WERI-Rb-1 (cell line): Measurements from ENCODE around the gene B3GALT4.

Experiments used
- DNase-seq: peaks from one replicate; pipeline ENCODE4 v3.0.0-alpha.2; 2020
- H3K27ac ChIP-seq: fragments of 250-450 bp; sonication (Bioruptor Pico); 2 replicates; pipeline ENCODE4 v1.5.1; 2020; ENCODE audit warnings: mild to moderate bottlenecking, moderate library complexity
- H3K27me3 ChIP-seq: fragments of 250-450 bp; sonication (Bioruptor Pico); 2 replicates; pipeline ENCODE4 v1.5.1; 2021; ENCODE audit warnings: mild to moderate bottlenecking, low read depth, moderate library complexity; ENCODE audit not compliant: insufficient read depth, severe bottlenecking
- H3K36me3 ChIP-seq: fragments of 250-450 bp; sonication (Bioruptor Pico); 2 replicates; pipeline ENCODE4 v1.5.1; 2020; ENCODE audit warnings: mild to moderate bottlenecking, moderate library complexity
- H3K4me3 ChIP-seq: 2 replicates; pipeline ENCODE4 v1.5.1; 2011; ENCODE audit warnings: low read depth, mild to moderate bottlenecking, control low read depth, low read length
- H3K9me3 ChIP-seq: fragments of 250-450 bp; sonication (Bioruptor Pico); 2 replicates; pipeline ENCODE4 v1.5.1; 2021; ENCODE audit warnings: mild to moderate bottlenecking, moderate library complexity; ENCODE audit not compliant: severe bottlenecking
- TF ChIP-seq, protein P1 (sequence below): IDR thresholded peaks from 2 replicates; pipeline ENCODE4 v1.5.1; 2011; ENCODE audit warnings: low read depth, mild to moderate bottlenecking, control low read depth, inconsistent platforms, low read length

Gene B3GALT4

DNA sequence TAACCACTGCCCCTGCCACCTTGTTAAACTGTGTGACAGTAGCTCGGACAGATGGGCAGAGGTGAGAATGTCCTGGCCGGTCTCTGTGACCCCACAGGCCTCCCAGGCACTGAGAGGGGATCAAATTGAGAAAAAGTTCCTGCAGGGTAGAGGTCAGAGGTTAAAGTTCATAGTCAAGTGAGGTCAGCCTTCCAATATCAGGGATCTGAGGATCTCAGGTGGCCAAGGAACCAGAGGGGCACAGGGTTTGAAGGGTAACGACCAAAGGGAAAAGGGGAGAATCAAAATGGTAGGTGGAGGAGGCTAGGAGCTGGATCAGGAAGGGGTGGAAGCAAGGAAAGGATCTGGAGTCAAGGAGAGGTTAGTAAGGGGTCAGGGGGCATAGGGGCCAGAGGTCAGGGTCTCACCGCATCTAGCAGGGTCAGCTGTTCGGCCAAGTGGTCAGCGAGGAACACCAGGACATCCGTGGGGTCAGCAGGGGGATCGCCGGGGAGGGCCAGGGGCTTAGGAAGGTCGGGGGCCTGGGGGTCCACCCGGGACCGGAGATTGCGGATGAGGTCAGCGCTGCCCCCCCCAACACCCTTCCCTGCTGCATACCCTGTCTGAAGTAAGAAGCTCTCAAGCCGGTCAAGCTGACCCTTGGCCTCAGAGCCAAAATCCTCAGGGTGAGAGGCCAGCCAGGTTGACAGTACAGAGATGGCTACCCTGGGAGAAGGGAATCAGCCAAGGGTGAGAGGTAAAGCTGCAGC lies 18.9 kb downstream of the B3GALT4 start:
- no peak for DNase-seq
- Histone ChIP-seq H3K27ac (no peak overlapping the region), H3K27me3 (no peaks in the 10 kb centered on the region), H3K4me3 (no peak overlapping the region), H3K9me3 (no peaks in the 10 kb centered on the region), H3K36me3 (peaks cover 60% of the 10 kb centered on the region)
- TF ChIP-seq, protein P1, sequence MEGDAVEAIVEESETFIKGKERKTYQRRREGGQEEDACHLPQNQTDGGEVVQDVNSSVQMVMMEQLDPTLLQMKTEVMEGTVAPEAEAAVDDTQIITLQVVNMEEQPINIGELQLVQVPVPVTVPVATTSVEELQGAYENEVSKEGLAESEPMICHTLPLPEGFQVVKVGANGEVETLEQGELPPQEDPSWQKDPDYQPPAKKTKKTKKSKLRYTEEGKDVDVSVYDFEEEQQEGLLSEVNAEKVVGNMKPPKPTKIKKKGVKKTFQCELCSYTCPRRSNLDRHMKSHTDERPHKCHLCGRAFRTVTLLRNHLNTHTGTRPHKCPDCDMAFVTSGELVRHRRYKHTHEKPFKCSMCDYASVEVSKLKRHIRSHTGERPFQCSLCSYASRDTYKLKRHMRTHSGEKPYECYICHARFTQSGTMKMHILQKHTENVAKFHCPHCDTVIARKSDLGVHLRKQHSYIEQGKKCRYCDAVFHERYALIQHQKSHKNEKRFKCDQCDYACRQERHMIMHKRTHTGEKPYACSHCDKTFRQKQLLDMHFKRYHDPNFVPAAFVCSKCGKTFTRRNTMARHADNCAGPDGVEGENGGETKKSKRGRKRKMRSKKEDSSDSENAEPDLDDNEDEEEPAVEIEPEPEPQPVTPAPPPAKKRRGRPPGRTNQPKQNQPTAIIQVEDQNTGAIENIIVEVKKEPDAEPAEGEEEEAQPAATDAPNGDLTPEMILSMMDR = no peak

DNA sequence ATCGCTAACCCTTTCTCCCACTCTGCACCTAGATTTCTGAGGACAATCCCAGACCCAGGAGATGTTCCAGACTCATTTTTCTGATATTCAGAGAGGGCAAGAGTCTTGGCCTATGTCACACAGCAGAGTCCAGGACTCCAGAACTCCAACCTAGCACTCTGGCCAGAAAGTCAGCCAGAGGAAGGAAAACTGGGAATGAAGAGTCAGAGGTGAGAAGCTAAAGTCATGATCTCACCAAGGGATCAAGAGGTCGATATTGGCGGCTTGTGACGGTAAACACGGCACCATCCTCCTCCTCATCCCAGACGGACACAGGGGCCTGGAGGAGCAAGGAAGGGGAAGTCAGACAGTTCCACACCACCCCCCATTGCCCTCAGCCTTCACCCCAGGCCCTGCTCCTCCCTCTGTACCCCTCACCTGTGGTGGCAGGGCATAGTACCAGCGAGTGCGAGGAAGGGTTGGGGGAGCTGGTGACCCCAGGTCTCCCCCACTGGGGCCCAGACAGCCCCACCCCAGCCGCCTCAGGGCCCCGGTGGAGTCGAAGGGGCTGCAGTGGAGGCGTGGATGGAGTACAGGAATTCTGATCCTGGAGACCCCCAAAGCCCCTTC lies 20.0 kb downstream of the B3GALT4 start:
- Histone ChIP-seq H3K27ac (no peak overlapping the region), H3K36me3 (peaks cover 48% of the 10 kb centered on the region), H3K4me3 (no peak overlapping the region; the same call in 1 of the 2 replicates), H3K27me3 (no peaks in the 10 kb centered on the region), H3K9me3 (no peaks in the 10 kb centered on the region)
- no peak for DNase-seq
- TF ChIP-seq, protein P1 = no peak

DNA sequence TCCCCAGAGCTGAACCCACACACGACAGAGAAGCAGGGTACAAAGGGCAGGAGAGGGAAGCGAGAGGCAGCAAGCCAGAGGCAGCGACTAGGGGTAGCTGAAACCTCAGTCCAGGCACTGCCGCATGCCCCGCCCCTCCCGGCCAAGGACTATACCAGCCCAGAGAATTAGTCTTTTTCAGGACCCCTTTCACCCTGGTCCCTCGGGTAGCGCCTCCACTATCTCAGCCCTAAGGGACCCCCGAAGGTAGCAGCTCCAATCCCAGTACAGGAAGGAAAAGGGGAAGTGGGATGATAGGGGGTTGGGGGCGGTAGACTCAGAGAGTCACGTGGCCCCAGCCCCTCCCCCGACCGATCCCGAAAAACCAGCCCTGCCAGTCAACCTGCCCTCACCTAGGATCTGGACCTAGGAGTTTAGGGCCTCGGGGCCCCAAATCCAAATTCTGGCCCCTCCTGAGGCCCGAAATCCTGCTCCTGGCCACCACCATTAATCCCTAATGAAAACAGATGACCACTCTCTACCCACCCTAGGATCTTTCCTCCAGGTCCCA lies 20.6 kb downstream of the B3GALT4 start:
- Histone ChIP-seq H3K9me3 (no peaks in the 10 kb centered on the region), H3K36me3 (peaks cover 43% of the 10 kb centered on the region), H3K4me3 (peak overlapping the region; percentile 71), H3K27me3 (no peaks in the 10 kb centered on the region), H3K27ac (peak overlapping the region; percentile 40; the same call in 1 of the 2 replicates)
- TF ChIP-seq, protein P1 = no peak
- peak; percentile 61 for DNase-seq

DNA sequence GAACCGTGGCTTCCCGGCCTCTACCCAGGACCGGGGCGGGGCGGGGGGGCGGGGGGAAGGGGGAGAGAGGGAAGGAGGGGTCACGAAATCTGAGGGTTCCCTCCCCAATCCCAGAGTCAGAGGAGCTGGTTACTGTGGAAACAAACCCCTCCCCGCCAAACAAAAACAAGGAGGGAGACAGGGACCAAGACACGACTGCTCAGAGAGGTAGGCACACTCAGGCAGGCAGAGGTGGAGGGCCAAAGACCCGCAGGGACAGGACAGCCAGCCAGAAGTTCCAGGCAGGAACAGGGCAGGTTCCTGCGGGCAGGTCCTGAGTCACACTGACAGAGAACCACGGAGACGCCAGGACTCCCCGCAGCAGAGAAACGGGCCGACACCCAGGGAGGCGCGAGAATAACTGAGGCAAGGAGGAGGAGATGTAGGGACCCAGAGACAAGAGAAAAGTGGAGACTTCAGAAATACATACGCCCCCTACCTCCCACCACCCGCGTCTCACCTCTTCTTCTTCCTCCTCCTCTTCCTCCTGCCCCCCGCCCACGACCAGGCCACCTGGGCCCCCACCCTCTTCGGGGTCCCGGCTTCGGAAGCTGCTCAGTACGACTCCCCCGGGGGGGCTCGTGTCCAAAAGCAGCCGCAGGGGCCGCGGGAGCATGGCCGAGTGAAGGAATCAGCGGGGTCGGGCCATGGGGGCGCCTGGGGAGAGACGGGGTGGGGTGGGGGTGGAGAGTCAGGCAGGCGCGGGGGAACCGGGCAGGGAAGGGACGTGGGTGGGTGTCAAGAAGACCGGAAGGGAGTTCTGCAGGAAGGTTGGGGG lies 21.2 kb downstream of the B3GALT4 start:
- Histone ChIP-seq H3K27me3 (no peaks in the 10 kb centered on the region), H3K27ac (peak overlapping the region; percentile 87), H3K36me3 (peaks cover 37% of the 10 kb centered on the region), H3K4me3 (peak overlapping the region; percentile 71), H3K9me3 (no peaks in the 10 kb centered on the region)
- peak; percentile 79 for DNase-seq
- TF ChIP-seq, protein P1 = peak; percentile 24; the same call in 1 of the 2 replicates

DNA sequence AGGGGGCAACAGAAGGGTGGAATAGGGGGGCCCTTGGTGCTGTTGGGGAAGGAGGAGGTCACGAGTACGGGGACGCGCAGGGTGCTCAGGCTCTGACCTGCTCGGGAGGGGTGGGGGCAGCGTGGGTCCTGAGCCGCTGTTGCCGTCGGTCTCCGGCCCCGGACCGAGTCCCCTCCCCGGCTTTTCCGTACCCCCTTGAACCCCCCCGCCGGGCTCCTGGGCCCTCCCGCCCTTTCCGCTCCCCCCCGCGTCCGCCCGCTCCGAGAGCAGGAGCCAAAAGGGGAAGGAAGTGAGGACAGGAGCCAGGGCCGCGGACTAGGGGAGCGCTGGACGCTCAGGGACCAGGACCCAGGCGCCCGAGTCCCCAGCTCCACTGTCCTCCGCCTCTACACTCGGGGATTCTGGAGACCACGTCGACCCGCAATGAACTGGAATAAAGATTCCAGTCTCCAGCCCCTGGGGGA lies 21.9 kb downstream of the B3GALT4 start, which contains the start of gene RGL2:
TSS of gene RGL2 (minus strand) at position 170 of the 464 bp plus-strand sequence. CDS start 332 bp downstream, outside the sequence.
- H3K36me3 ChIP-seq = peaks cover 31% of the 10 kb centered on the region
- TF ChIP-seq, protein P1 = no peak
- peak; percentile 79 for DNase-seq
- H3K9me3 ChIP-seq = no peaks in the 10 kb centered on the region
- H3K27ac ChIP-seq = peak within 1 kb of the TSS; percentile 87
- H3K27me3 ChIP-seq = no peaks in the 10 kb centered on the region
- peak within 1 kb of the TSS; percentile 71 for H3K4me3 ChIP-seq
